Measurements from ENCODE around the gene NINL. TPM values are rescaled to one million over a fixed set of nuclear protein-coding genes. Genes with fewer than 3 reads are reported as not detected.

NINL gene
- total and polyA plus RNA-seq, 2 of the 8 experiments (the other 6 are each of a cell fraction or from before 2014, with no cell fraction given): 15.3 to 30.0 TPM

- H3K4me3 ChIP-seq (ENCODE audit: extremely low read depth in 1 of 4, insufficient read depth in 2 of 4, low read depth in 3 of 4, low read length in 4 of 4): no peak overlapping the region
- H2AFZ ChIP-seq (ENCODE audit: low read length): no peak overlapping the region
- peaks cover 0 to 3% of the 10 kb centered on the region in 2 experiments for H4K20me1 ChIP-seq (replicated peaks in 1 of 2; ENCODE audit: control insufficient read depth in 1 of 2, insufficient read depth in 2 of 2, low read length in 2 of 2)
- H4K5ac ChIP-seq (ENCODE audit: insufficient read length, low read depth, low read length): no peak overlapping the region
- H4K8ac ChIP-seq (ENCODE audit: extremely low read depth, insufficient read depth, low read length): no peak overlapping the region
- no peak overlapping the region for H2BK120ac ChIP-seq (replicated peaks; ENCODE audit: low read depth, low read length)
- peaks cover 0 to 3% (median 0%) of the 10 kb centered on the region in 4 experiments; a peak in 1 of 7 replicates for H3K4me1 ChIP-seq (replicated peaks in 1 of 4; ENCODE audit: control insufficient read depth in 3 of 4, insufficient read depth in 4 of 4, low read length in 3 of 4)
- H2AK5ac ChIP-seq (ENCODE audit: low read depth, low read length): no peak overlapping the region
- CTCF ChIA-PET (ENCODE audit: partially characterized antibody): interaction anchor here (1.0 to 1.7 kb wide), 3 partner anchors 13 to 57 kb away, joined by 3 to 4 read pairs (median 3); no protein-coding TSS in a partner anchor
- no peak overlapping the region for H3K9ac ChIP-seq (replicated peaks in 1 of 4; ENCODE audit: extremely low read depth in 1 of 4, low read depth in 3 of 4, low read length in 3 of 4)
- no peak overlapping the region for H3K56ac ChIP-seq (replicated peaks; ENCODE audit: insufficient read length, low read depth, low read length)
- FAIRE-seq: no peak
- H3K23ac ChIP-seq (ENCODE audit: insufficient read length): no peak overlapping the region
- no peak overlapping the region for H3K4me2 ChIP-seq (ENCODE audit: insufficient read depth in 1 of 2, low read depth in 2 of 2, low read length in 2 of 2)
- no peak overlapping the region for H2BK12ac ChIP-seq (ENCODE audit: low read depth, low read length)
- no peak overlapping the region for H2BK5ac ChIP-seq (ENCODE audit: low read depth, low read length)
- H3K36me3 ChIP-seq (ENCODE audit: control insufficient read depth in 2 of 4, insufficient read depth in 4 of 4, low read length in 3 of 4): peaks cover 2 to 18% (median 12%) of the 10 kb centered on the region in 4 experiments; a peak in 7 of 8 replicates
- no peak overlapping the region for H2BK15ac ChIP-seq (ENCODE audit: low read length)
- TF ChIP-seq RXRA (IDR thresholded peaks at IDR 0.05; ENCODE audit: insufficient read depth, low read depth, low read length): no peak
- no peaks in the 10 kb centered on the region for H3K27me3 ChIP-seq (replicated peaks in 1 of 4; ENCODE audit: control insufficient read depth in 3 of 4, extremely low read depth in 1 of 4, insufficient read depth in 3 of 4, low read length in 3 of 4)
- no peak overlapping the region for H4K91ac ChIP-seq (replicated peaks; ENCODE audit: insufficient read length, low read length)
- no peak overlapping the region for H3K27ac ChIP-seq (ENCODE audit: low read depth, low read length)
- no peaks in the 10 kb centered on the region for H3K23me2 ChIP-seq (ENCODE audit: low read depth, low read length)
- H3K79me2 ChIP-seq (ENCODE audit: control insufficient read depth in 1 of 2, insufficient read depth in 2 of 2, low read length in 2 of 2): no peaks in the 10 kb centered on the region
- no peaks in the 10 kb centered on the region for H3K9me3 ChIP-seq (ENCODE audit: insufficient read depth in 2 of 2, low read depth in 1 of 2, low read length in 1 of 2)
- H2BK20ac ChIP-seq (ENCODE audit: low read length): no peak overlapping the region
- POLR2A ChIA-PET (ENCODE audit: partially characterized antibody): no interaction called here
- 89% methylated on average over 14 of the region's 14 CpGs; no CpG with 5 or more reads in 1 of the 2 experiments for WGBS, 2 experiments (ENCODE audit: extremely low coverage in 1 of 2, insufficient coverage in 1 of 2, insufficient read length in 1 of 2, insufficient replicate concordance in 2 of 2, low coverage in 1 of 2, low lambda C conversion rate in 2 of 2, missing lambda C conversion rate in 1 of 2)
- no peak overlapping the region for H3K14ac ChIP-seq (ENCODE audit: insufficient read length)
- H3K79me1 ChIP-seq (ENCODE audit: low read depth, low read length): no peaks in the 10 kb centered on the region
- H3K4ac ChIP-seq (replicated peaks; ENCODE audit: insufficient read length, low read depth, low read length): no peak overlapping the region
- no peak overlapping the region for H3K18ac ChIP-seq (ENCODE audit: extremely low read depth, low read length)
- no peak for DNase-seq (ENCODE audit: low read depth in 1 of 2, low spot score in 2 of 2)
These were observed 101.7 kb downstream of the NINL start for GRCh38 chr20:25483431-25484132.
